Sigmoid colon (tissue), 4 donors: ENCODE data around the gene LRRC1.

Source experiments
- EP300 ChIP-seq, 4 donors: sonication (generic); formaldehyde crosslinking; IDR thresholded peaks; one replicate each; pipeline ENCODE4 v1.6.1; 2017; ENCODE audit warnings: antibody characterized with exemption in 4 of 4
- POLR2A ChIP-seq, 2 donors: fragments of 450-650 bp; IDR thresholded peaks; one replicate each; pipeline ENCODE4 v1.6.1; 2016; ENCODE audit warnings: antibody characterized with exemption in 2 of 2, mild to moderate bottlenecking in 2 of 2, moderate library complexity in 2 of 2
- TF ChIP-seq, protein P1 (sequence below), 4 experiments: fragments of 450-650 bp in 3 of 4; fragments of 200-600 bp in 1 of 4; IDR thresholded peaks; one replicate each; pipeline ENCODE4 v1.5.1; 2016 to 2019; ENCODE audit warnings: antibody characterized with exemption in 4 of 4, mild to moderate bottlenecking in 3 of 4, moderate library complexity in 2 of 4

DNA sequence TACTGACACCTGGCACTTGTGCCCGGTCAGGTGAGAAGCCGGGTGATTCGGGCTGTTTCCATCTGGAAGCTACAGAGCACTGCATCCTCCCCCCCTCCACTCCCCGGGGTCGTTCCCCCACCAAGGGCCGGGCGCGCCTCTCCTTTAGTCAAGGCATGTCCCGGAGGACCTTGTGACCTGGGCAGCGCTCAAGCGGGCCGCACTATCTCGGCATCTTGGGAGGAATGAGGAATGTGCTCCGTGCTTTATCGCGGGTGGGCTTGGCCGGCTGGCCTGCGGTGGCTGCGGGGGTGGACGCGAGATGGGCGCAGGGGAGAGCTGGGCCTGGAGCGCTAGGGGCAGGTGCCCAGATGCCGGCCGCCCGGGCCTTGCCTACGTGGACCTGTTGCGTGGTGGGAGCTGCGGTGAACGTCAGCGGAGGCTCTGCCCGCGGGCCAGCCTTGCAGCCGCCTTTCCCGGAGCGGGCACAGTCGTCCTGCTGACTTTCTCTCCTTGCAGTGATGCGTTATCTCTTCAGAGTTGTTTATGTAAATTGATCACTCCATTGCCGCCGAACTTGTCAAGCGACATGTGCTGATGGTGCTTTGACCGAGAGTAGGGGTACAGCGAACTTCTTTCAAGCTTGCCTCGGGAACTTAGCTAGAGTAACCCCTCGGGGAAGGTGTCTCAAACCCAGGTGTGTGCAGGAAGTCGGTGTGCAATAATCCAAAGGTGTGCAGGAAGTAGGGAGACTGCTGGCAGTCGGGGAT, 1.1 kb downstream of the LRRC1 start:
- TF ChIP-seq, protein P1, sequence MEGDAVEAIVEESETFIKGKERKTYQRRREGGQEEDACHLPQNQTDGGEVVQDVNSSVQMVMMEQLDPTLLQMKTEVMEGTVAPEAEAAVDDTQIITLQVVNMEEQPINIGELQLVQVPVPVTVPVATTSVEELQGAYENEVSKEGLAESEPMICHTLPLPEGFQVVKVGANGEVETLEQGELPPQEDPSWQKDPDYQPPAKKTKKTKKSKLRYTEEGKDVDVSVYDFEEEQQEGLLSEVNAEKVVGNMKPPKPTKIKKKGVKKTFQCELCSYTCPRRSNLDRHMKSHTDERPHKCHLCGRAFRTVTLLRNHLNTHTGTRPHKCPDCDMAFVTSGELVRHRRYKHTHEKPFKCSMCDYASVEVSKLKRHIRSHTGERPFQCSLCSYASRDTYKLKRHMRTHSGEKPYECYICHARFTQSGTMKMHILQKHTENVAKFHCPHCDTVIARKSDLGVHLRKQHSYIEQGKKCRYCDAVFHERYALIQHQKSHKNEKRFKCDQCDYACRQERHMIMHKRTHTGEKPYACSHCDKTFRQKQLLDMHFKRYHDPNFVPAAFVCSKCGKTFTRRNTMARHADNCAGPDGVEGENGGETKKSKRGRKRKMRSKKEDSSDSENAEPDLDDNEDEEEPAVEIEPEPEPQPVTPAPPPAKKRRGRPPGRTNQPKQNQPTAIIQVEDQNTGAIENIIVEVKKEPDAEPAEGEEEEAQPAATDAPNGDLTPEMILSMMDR (IDR thresholded peaks at IDR 0.05), result no peak
- TF ChIP-seq POLR2A (IDR thresholded peaks at IDR 0.05) (no peak), EP300 (IDR thresholded peaks at IDR 0.05) (no peak)
